ENCODE measurements around the gene RBM15. TPM values are rescaled to one million over a fixed set of nuclear protein-coding genes. Genes with fewer than 3 reads are reported as not detected.

Gene RBM15
- total and polyA plus RNA-seq, 2 of the 13 experiments (the other 11 are each of a cell fraction or from before 2014, with no cell fraction given) = 13.5 to 36.4 TPM

DNA sequence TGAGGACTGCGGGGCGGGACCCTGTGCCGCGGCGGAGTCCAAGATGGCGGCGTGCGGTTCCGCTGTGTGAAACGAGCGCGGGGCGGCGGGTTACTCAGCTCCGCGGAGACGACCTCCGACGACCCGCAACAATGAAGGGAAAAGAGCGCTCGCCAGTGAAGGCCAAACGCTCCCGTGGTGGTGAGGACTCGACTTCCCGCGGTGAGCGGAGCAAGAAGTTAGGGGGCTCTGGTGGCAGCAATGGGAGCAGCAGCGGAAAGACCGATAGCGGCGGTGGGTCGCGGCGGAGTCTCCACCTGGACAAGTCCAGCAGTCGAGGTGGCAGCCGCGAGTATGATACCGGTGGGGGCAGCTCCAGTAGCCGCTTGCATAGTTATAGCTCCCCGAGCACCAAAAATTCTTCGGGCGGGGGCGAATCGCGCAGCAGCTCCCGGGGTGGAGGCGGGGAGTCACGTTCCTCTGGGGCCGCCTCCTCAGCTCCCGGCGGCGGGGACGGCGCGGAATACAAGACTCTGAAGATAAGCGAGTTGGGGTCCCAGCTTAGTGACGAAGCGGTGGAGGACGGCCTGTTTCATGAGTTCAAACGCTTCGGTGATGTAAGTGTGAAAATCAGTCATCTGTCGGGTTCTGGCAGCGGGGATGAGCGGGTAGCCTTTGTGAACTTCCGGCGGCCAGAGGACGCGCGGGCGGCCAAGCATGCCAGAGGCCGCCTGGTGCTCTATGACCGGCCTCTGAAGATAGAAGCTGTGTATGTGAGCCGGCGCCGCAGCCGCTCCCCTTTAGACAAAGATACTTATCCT is 430 bp downstream of the RBM15 start (continued):
- TF ChIP-seq ZNF557 (CRISPR knock-in tag; IDR thresholded peaks at IDR 0.05) (no peak), RXRB (CRISPR knock-in tag; IDR thresholded peaks at IDR 0.05; ENCODE audit: borderline replicate concordance) (no peak; the same call in 1 of the 2 replicates), ZNF430 (CRISPR knock-in tag; IDR thresholded peaks at IDR 0.05) (peak; percentile 42; the same call in 1 of the 2 replicates), GLI4 (CRISPR knock-in tag; IDR thresholded peaks at IDR 0.05; ENCODE audit: borderline replicate concordance) (no peak), SNAI1 (CRISPR knock-in tag; IDR thresholded peaks at IDR 0.05; ENCODE audit: borderline replicate concordance) (peak; percentile 46; the same call in 1 of the 2 replicates), NBN (conservative IDR thresholded peaks at IDR 0.05) (no peak), RELA (CRISPR knock-in tag; IDR thresholded peaks at IDR 0.05) (no peak), HDAC2 (CRISPR knock-in tag; IDR thresholded peaks at IDR 0.05) (no peak), ZNF432 (CRISPR knock-in tag; IDR thresholded peaks at IDR 0.05; ENCODE audit: borderline replicate concordance) (no peak), GABPA (IDR thresholded peaks at IDR 0.05; ENCODE audit: low read depth, low read length) (peak; percentile 49; the same call in 1 of the 2 replicates), GABPA (CRISPR knock-in tag; IDR thresholded peaks at IDR 0.05; ENCODE audit: low read depth) (peak; percentile 49), BRD4 (CRISPR knock-in tag; IDR thresholded peaks at IDR 0.05) (peak; percentile 30; the same call in 1 of the 2 replicates), SRSF9 (IDR thresholded peaks at IDR 0.05; ENCODE audit: borderline replicate concordance, insufficient read depth, low read depth, low read length, poor library complexity, severe bottlenecking) (no peak), HMGA1 (CRISPR knock-in tag; conservative IDR thresholded peaks at IDR 0.05) (no peak), GTF3A (CRISPR knock-in tag; conservative IDR thresholded peaks at IDR 0.05) (no peak), ZNF614 (CRISPR knock-in tag; IDR thresholded peaks at IDR 0.05; ENCODE audit: borderline replicate concordance) (no peak), ZNF552 (CRISPR knock-in tag; IDR thresholded peaks at IDR 0.05; ENCODE audit: borderline replicate concordance) (no peak), PAWR (CRISPR knock-in tag; IDR thresholded peaks at IDR 0.05; ENCODE audit: borderline replicate concordance) (no peak), HOXA5 (CRISPR knock-in tag; IDR thresholded peaks at IDR 0.05) (no peak; the same call in 1 of the 2 replicates), ADNP (CRISPR knock-in tag; IDR thresholded peaks at IDR 0.05) (no peak), SALL1 (CRISPR knock-in tag; IDR thresholded peaks at IDR 0.05) (no peak; the same call in 1 of the 2 replicates), NR2F6 (IDR thresholded peaks at IDR 0.05) (no peak), NR2F6 (CRISPR knock-in tag; IDR thresholded peaks at IDR 0.05) (0 out of 2 replicates have a peak, but pooled peaks have one; percentile 12), ZNF468 (CRISPR knock-in tag; IDR thresholded peaks at IDR 0.05) (no peak), XRCC5 (optimal IDR thresholded peaks at IDR 0.05; ENCODE audit: low read length) (peak; percentile 26)
- TF ChIP-seq, protein P1, sequence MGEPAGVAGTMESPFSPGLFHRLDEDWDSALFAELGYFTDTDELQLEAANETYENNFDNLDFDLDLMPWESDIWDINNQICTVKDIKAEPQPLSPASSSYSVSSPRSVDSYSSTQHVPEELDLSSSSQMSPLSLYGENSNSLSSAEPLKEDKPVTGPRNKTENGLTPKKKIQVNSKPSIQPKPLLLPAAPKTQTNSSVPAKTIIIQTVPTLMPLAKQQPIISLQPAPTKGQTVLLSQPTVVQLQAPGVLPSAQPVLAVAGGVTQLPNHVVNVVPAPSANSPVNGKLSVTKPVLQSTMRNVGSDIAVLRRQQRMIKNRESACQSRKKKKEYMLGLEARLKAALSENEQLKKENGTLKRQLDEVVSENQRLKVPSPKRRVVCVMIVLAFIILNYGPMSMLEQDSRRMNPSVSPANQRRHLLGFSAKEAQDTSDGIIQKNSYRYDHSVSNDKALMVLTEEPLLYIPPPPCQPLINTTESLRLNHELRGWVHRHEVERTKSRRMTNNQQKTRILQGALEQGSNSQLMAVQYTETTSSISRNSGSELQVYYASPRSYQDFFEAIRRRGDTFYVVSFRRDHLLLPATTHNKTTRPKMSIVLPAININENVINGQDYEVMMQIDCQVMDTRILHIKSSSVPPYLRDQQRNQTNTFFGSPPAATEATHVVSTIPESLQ (CRISPR knock-in tag; conservative IDR thresholded peaks at IDR 0.05) = no peak
- TF ChIP-seq, protein P2, sequence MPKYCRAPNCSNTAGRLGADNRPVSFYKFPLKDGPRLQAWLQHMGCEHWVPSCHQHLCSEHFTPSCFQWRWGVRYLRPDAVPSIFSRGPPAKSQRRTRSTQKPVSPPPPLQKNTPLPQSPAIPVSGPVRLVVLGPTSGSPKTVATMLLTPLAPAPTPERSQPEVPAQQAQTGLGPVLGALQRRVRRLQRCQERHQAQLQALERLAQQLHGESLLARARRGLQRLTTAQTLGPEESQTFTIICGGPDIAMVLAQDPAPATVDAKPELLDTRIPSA (CRISPR knock-in tag; IDR thresholded peaks at IDR 0.05; ENCODE audit: borderline replicate concordance) = no peak
- TF ChIP-seq, protein P3, sequence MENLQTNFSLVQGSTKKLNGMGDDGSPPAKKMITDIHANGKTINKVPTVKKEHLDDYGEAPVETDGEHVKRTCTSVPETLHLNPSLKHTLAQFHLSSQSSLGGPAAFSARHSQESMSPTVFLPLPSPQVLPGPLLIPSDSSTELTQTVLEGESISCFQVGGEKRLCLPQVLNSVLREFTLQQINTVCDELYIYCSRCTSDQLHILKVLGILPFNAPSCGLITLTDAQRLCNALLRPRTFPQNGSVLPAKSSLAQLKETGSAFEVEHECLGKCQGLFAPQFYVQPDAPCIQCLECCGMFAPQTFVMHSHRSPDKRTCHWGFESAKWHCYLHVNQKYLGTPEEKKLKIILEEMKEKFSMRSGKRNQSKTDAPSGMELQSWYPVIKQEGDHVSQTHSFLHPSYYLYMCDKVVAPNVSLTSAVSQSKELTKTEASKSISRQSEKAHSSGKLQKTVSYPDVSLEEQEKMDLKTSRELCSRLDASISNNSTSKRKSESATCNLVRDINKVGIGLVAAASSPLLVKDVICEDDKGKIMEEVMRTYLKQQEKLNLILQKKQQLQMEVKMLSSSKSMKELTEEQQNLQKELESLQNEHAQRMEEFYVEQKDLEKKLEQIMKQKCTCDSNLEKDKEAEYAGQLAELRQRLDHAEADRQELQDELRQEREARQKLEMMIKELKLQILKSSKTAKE (CRISPR knock-in tag; IDR thresholded peaks at IDR 0.05; ENCODE audit: borderline replicate concordance) = peak; percentile 38; the same call in 1 of the 2 replicates

Measured in HepG2 (cell line).